Activated CD4-positive, alpha-beta memory T cell treated with anti-CD3 and anti-CD28 coated beads for 36 hours (primary cell): ENCODE results near the gene MAP7D3. TPM values are rescaled to one million over a fixed set of nuclear protein-coding genes. Genes with fewer than 3 reads are reported as not detected.
"Not testable (repeated sequence)": the region's sequence is repeated elsewhere in the genome, so short reads cannot be mapped to it uniquely, and the experiment has no call there.

Experiments used
- CTCF ChIA-PET: fragments of 350-600 bp; sonication (Branson Sonifier 250); formaldehyde crosslinking; loops from one replicate; lab custom pipeline; 2021; ENCODE audit warnings: antibody characterized with exemption, inconsistent platforms; lab: Charles Lee
- POLR2A ChIA-PET: fragments of 350-600 bp; sonication (Branson Sonifier 250); formaldehyde crosslinking; loops from one replicate; lab custom pipeline; 2021; ENCODE audit warnings: antibody characterized with exemption; lab: Charles Lee
- DNase-seq: peaks from one replicate; pipeline ENCODE4 v3.0.0-alpha.2; 2020
- H3K27ac Mint-ChIP-seq: one replicate; pipeline ENCODE4 v1.8.0; 2021; ENCODE audit warnings: mixed read lengths
- H3K27me3 Mint-ChIP-seq: one replicate; pipeline ENCODE4 v1.8.0; 2021; ENCODE audit warnings: mixed read lengths
- H3K36me3 Mint-ChIP-seq: one replicate; pipeline ENCODE4 v1.8.0; 2021; ENCODE audit warnings: mixed read lengths
- H3K4me1 Mint-ChIP-seq: one replicate; pipeline ENCODE4 v1.8.0; 2021; ENCODE audit warnings: low read depth, mixed read lengths
- H3K4me3 Mint-ChIP-seq: one replicate; pipeline ENCODE4 v1.8.0; 2021; ENCODE audit warnings: mild to moderate bottlenecking, mixed read lengths
- H3K9me3 Mint-ChIP-seq: one replicate; pipeline ENCODE4 v1.8.0; 2021; ENCODE audit warnings: mixed read lengths
- intact Hi-C: fragments of 100-400 bp; cut with micrococcal nuclease; formaldehyde crosslinking; loops from one replicate; pipeline ENCODE4 v1.15.1; 2023
- total RNA-seq, 2 experiments: library from RNA; stranded (reverse); gene quantifications; one replicate each; pipeline ENCODE4 v1.2.3, GENCODE V29; 2021

The MAP7D3 gene
- total RNA-seq, 2 experiments from 2014 or later: 18.2 to 20.5 TPM

- no peaks in the 10 kb centered on the region for H3K4me1 Mint-ChIP-seq
- no peaks in the 10 kb centered on the region for H3K9me3 Mint-ChIP-seq
- no peak overlapping the region for H3K4me3 Mint-ChIP-seq
- DNase-seq: no peak
- H3K36me3 Mint-ChIP-seq: no peaks in the 10 kb centered on the region
- CTCF ChIA-PET: interaction anchor here (1.3 kb wide), 1 partner anchor 8 kb away, joined by 7 read pairs; no protein-coding TSS in a partner anchor
- POLR2A ChIA-PET: no interaction called here
- no peaks in the 10 kb centered on the region for H3K27me3 Mint-ChIP-seq
- intact Hi-C loops: no loop called here
- H3K27ac Mint-ChIP-seq: no peak overlapping the region
Measured at GRCh38 chrX:136170139-136170800, 80.9 kb downstream of the MAP7D3 start.

- Mint-ChIP-seq H3K4me1 (no peaks in the 10 kb centered on the region), H3K4me3 (no peak overlapping the region), H3K27me3 (no peaks in the 10 kb centered on the region), H3K36me3 (no peaks in the 10 kb centered on the region), H3K27ac (no peak overlapping the region), H3K9me3 (no peaks in the 10 kb centered on the region)
- ChIA-PET CTCF (no interaction called here), POLR2A (no interaction called here)
- DNase-seq: no peak
- intact Hi-C loops: no loop called here
Measured at GRCh38 chrX:136168929-136169735, 82.1 kb downstream of the MAP7D3 start.

GRCh38 chrX:136167989-136168388, 83.2 kb downstream of the MAP7D3 start:
- H3K27ac Mint-ChIP-seq, H3K27me3 Mint-ChIP-seq, CTCF ChIA-PET, H3K36me3 Mint-ChIP-seq, H3K4me3 Mint-ChIP-seq, intact Hi-C loops, H3K9me3 Mint-ChIP-seq, DNase-seq, H3K4me1 Mint-ChIP-seq, POLR2A ChIA-PET: not testable (repeated sequence)

- ChIA-PET CTCF (interaction anchor here (1.3 to 1.8 kb wide), 2 partner anchors 102 to 138 kb away, joined by 5 to 11 read pairs; no protein-coding TSS in a partner anchor), POLR2A (no interaction called here)
- no peak overlapping the region for H3K27ac Mint-ChIP-seq
- intact Hi-C loops: no loop called here
- no peaks in the 10 kb centered on the region for H3K27me3 Mint-ChIP-seq
- DNase-seq: no peak
- no peak overlapping the region for H3K4me3 Mint-ChIP-seq
- no peaks in the 10 kb centered on the region for H3K9me3 Mint-ChIP-seq
- no peaks in the 10 kb centered on the region for H3K36me3 Mint-ChIP-seq
- no peaks in the 10 kb centered on the region for H3K4me1 Mint-ChIP-seq
Measured at GRCh38 chrX:136166221-136166855, 84.9 kb downstream of the MAP7D3 start.

- Mint-ChIP-seq H3K36me3 (no peaks in the 10 kb centered on the region), H3K9me3 (no peaks in the 10 kb centered on the region), H3K27ac (no peak overlapping the region), H3K27me3 (no peaks in the 10 kb centered on the region), H3K4me3 (no peak overlapping the region), H3K4me1 (no peaks in the 10 kb centered on the region)
- intact Hi-C loops: no loop called here
- CTCF ChIA-PET: interaction anchor here (1.3 to 1.8 kb wide), 2 partner anchors 103 to 137 kb away, joined by 5 to 11 read pairs; no protein-coding TSS in a partner anchor
- POLR2A ChIA-PET: no interaction called here
- DNase-seq: no peak
Measured at GRCh38 chrX:136165406-136165805, 85.8 kb downstream of the MAP7D3 start.

- Mint-ChIP-seq H3K4me3 (no peak overlapping the region), H3K27ac (no peak overlapping the region), H3K27me3 (no peaks in the 10 kb centered on the region), H3K4me1 (no peaks in the 10 kb centered on the region), H3K36me3 (no peaks in the 10 kb centered on the region), H3K9me3 (no peaks in the 10 kb centered on the region)
- CTCF ChIA-PET: interaction anchor here (0.8 to 6.4 kb wide), 9 partner anchors 12 to 157 kb away, joined by 3 to 134 read pairs (median 4); no protein-coding TSS in a partner anchor
- POLR2A ChIA-PET: no interaction called here
- intact Hi-C loops: no loop called here
- DNase-seq: no peak
Measured at GRCh38 chrX:136163689-136164088, 87.5 kb downstream of the MAP7D3 start.

Other genes with a start within 250 kb of the MAP7D3 start
- 10 to 100 TPM; 33.9 to 37.5 TPM for gene FHL1, start 103.9 kb downstream of the MAP7D3 start, total RNA-seq
- not detected for gene ADGRG4, start 49.6 kb upstream of the MAP7D3 start, total RNA-seq
- not detected for gene BRS3, start 236.5 kb upstream of the MAP7D3 start, total RNA-seq
- 10 to 100 TPM; 49.4 to 53.4 TPM for gene HTATSF1, start 246.2 kb upstream of the MAP7D3 start, total RNA-seq